GM06990 (cell line): Measurements from ENCODE around the gene ATP11A.

Experiments used
- DNase-seq: peaks from one replicate; pipeline ENCODE4 v3.0.0-alpha.2; 2011; ENCODE audit not compliant: insufficient read length; ENCODE audit errors: extremely low read depth
- H3K27me3 ChIP-seq: replicated peaks from 2 replicates; pipeline ENCODE4 v1.6.0; 2011; ENCODE audit warnings: low read length; ENCODE audit not compliant: control insufficient read depth, insufficient read depth
- H3K36me3 ChIP-seq: 2 replicates; pipeline ENCODE4 v1.5.1; 2011; ENCODE audit warnings: low read length; ENCODE audit not compliant: control insufficient read depth, insufficient read depth
- H3K4me3 ChIP-seq: replicated peaks from 2 replicates; pipeline ENCODE4 v1.5.1; 2011; ENCODE audit warnings: low read depth, mild to moderate bottlenecking, control low read depth, low read length
- CTCF ChIP-seq: IDR thresholded peaks from 2 replicates; pipeline ENCODE4 v1.5.1; 2011; ENCODE audit warnings: low read length, control low read depth, mild to moderate bottlenecking, inconsistent platforms; ENCODE audit not compliant: insufficient read depth, poor library complexity, severe bottlenecking

The ATP11A gene

GRCh38 chr13:112814905-112815585 is 125.2 kb downstream of the ATP11A start:
- no peak for TF ChIP-seq CTCF
- Histone ChIP-seq H3K4me3 (no peak overlapping the region), H3K36me3 (peaks cover 21% of the 10 kb centered on the region), H3K27me3 (no peaks in the 10 kb centered on the region)
- DNase-seq = no peak

- Histone ChIP-seq H3K4me3 (no peak overlapping the region), H3K27me3 (no peaks in the 10 kb centered on the region), H3K36me3 (peaks cover 25% of the 10 kb centered on the region)
- DNase-seq = no peak
- no peak for TF ChIP-seq CTCF
Measured at GRCh38 chr13:112815871-112816270, 126.0 kb downstream of the ATP11A start.

- H3K4me3 ChIP-seq = no peak overlapping the region
- H3K36me3 ChIP-seq = peaks cover 29% of the 10 kb centered on the region
- DNase-seq = no peak
- H3K27me3 ChIP-seq = no peaks in the 10 kb centered on the region
- TF ChIP-seq CTCF = no peak
Measured at GRCh38 chr13:112818040-112818697, 128.3 kb downstream of the ATP11A start.

GRCh38 chr13:112818698-112819045 is 128.8 kb downstream of the ATP11A start:
- H3K36me3 ChIP-seq = peaks cover 28% of the 10 kb centered on the region
- no peak for TF ChIP-seq CTCF
- DNase-seq = no peak

GRCh38 chr13:112819111-112819510 is 129.3 kb downstream of the ATP11A start:
- no peak for TF ChIP-seq CTCF
- Histone ChIP-seq H3K36me3 (peaks cover 28% of the 10 kb centered on the region), H3K4me3 (no peak overlapping the region), H3K27me3 (no peaks in the 10 kb centered on the region)
- no peak for DNase-seq

More at GRCh38 chr13:112818698-112819045, 128.8 kb downstream of the ATP11A start:
- Histone ChIP-seq H3K27me3 (no peaks in the 10 kb centered on the region), H3K4me3 (no peak overlapping the region)
